DMS53 (cell line): ENCODE results near the gene UGT1A6.
"Not testable (repeated sequence)": the region's sequence is repeated elsewhere in the genome, so short reads cannot be mapped to it uniquely, and the experiment has no call there.

ENCODE experiments used
- DNase-seq: peaks from one replicate; lab custom pipeline; 2025; lab: John Stamatoyannopoulos, UW

UGT1A6 gene

GRCh38 chr2:233686928-233687327 lies 5.8 kb upstream of the UGT1A6 start:
- no peak for DNase-seq

- DNase-seq = peak; percentile 62
These were observed 4.3 kb upstream of the UGT1A6 start for GRCh38 chr2:233688341-233688740.

- no peak for DNase-seq
These were observed 3.7 kb upstream of the UGT1A6 start for GRCh38 chr2:233689031-233689430.

- DNase-seq = no peak
These were observed 3.2 kb upstream of the UGT1A6 start for GRCh38 chr2:233689501-233689900.

- no peak for DNase-seq
These were observed 2.2 kb upstream of the UGT1A6 start for GRCh38 chr2:233690444-233690843.

- DNase-seq = no peak
These were observed 952 bp upstream of the UGT1A6 start for GRCh38 chr2:233691443-233692433.

- no peak for DNase-seq
These were observed 1.3 kb downstream of the UGT1A6 start for GRCh38 chr2:233693963-233694362.

GRCh38 chr2:233698740-233699139 lies 6.0 kb downstream of the UGT1A6 start:
- no peak for DNase-seq

GRCh38 chr2:233699424-233700027 lies 6.8 kb downstream of the UGT1A6 start:
- no peak for DNase-seq

- DNase-seq = no peak
These were observed 7.4 kb downstream of the UGT1A6 start for GRCh38 chr2:233700028-233700635.

GRCh38 chr2:233700842-233701241 lies 8.2 kb downstream of the UGT1A6 start:
- DNase-seq = not testable (repeated sequence)

GRCh38 chr2:233702238-233702637 lies 9.5 kb downstream of the UGT1A6 start:
- DNase-seq = no peak

GRCh38 chr2:233705911-233706506 lies 13.3 kb downstream of the UGT1A6 start:
- no peak for DNase-seq

GRCh38 chr2:233706720-233707119 lies 14.0 kb downstream of the UGT1A6 start:
- DNase-seq = no peak

GRCh38 chr2:233707940-233708644 lies 15.4 kb downstream of the UGT1A6 start:
- DNase-seq = no peak

- no peak for DNase-seq
These were observed 16.3 kb downstream of the UGT1A6 start for GRCh38 chr2:233708942-233709341.

GRCh38 chr2:233711312-233712008 lies 18.8 kb downstream of the UGT1A6 start:
- DNase-seq = peak; percentile 83

GRCh38 chr2:233712611-233713261 lies 20.0 kb downstream of the UGT1A6 start, which contains the start of gene UGT1A5:
UGT1A5 (plus strand) TSS chr2:233712907; CDS start chr2:233712992, 85 bp downstream.
- no peak for DNase-seq

GRCh38 chr2:233713262-233713615 lies 20.5 kb downstream of the UGT1A6 start:
- DNase-seq = no peak

- DNase-seq = no peak
These were observed 21.4 kb downstream of the UGT1A6 start for GRCh38 chr2:233714121-233714520.

- no peak for DNase-seq
These were observed 25.9 kb downstream of the UGT1A6 start, which contains the start of gene UGT1A4 for GRCh38 chr2:233718552-233718951. UGT1A4 (plus strand) TSS chr2:233718736; CDS start chr2:233718821, 85 bp downstream.
